Chondrocyte (in vitro differentiated cells): ENCODE data around the gene NWD2. TPM values are rescaled to one million over a fixed set of nuclear protein-coding genes. Genes with fewer than 3 reads are reported as not detected.
A peak's percentile ranks its signal among the peaks of the same experiment; 100 is the strongest.

Experiments used
- DNase-seq: peaks from one replicate; pipeline ENCODE4 v3.0.0; 2021; ENCODE audit warnings: mixed read lengths, low spot score
- H3K27ac Mint-ChIP-seq: one replicate; pipeline ENCODE4 v1.8.0; 2021; ENCODE audit warnings: mild to moderate bottlenecking, moderate library complexity, mixed read lengths; ENCODE audit not compliant: unreplicated experiment
- H3K27me3 Mint-ChIP-seq: 2 replicates; pipeline ENCODE4 v1.8.0; 2021; ENCODE audit warnings: low read depth, mixed read lengths
- H3K36me3 Mint-ChIP-seq: 2 replicates; pipeline ENCODE4 v1.8.0; 2021; ENCODE audit warnings: low read depth, mixed read lengths
- H3K4me1 Mint-ChIP-seq: 2 replicates; pipeline ENCODE4 v1.8.0; 2021; ENCODE audit warnings: low read depth, mild to moderate bottlenecking, mixed read lengths
- H3K4me3 Mint-ChIP-seq: one replicate; pipeline ENCODE4 v1.8.0; 2021; ENCODE audit warnings: mild to moderate bottlenecking, moderate library complexity, mixed read lengths; ENCODE audit not compliant: unreplicated experiment
- H3K9me3 Mint-ChIP-seq: 2 replicates; pipeline ENCODE4 v1.8.0; 2021; ENCODE audit warnings: low read depth, mixed read lengths
- total RNA-seq: library from RNA; stranded (reverse); gene quantifications from 3 replicates; pipeline ENCODE4 v1.2.1, GENCODE V29; 2021
- TF ChIP-seq, protein P1 (sequence below): fragments of 200-600 bp; sonication (generic); IDR thresholded peaks from 2 replicates; pipeline ENCODE4 v1.5.0; 2021; ENCODE audit warnings: antibody characterized with exemption, mild to moderate bottlenecking, moderate library complexity

The NWD2 gene
- total RNA-seq, 1 donor from 2014 or later, result not detected

DNA sequence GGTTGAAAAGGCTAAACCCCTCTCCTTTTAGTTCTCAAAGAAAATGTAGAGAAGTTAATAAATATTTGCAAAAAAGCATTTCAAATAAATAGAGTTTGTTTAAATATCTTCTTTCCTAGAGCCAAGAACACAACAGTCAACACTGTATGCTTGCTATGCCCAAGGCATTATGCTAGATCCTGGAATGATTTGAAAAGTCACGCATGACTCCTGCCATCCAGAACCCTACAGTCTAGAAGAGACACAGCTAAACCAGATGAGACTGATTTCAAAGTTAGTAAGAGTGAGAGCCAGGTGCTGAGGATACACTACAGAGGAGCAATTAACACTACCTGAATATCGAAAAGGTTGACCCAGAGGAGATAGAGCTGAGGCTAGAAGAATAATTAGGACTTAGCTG lies 205.8 kb downstream of the NWD2 start:
- H3K9me3 Mint-ChIP-seq, result no peaks in the 10 kb centered on the region
- no peak for DNase-seq
- H3K36me3 Mint-ChIP-seq, result no peaks in the 10 kb centered on the region
- no peak overlapping the region for H3K27ac Mint-ChIP-seq
- no peak overlapping the region for H3K4me3 Mint-ChIP-seq
- TF ChIP-seq, protein P1, sequence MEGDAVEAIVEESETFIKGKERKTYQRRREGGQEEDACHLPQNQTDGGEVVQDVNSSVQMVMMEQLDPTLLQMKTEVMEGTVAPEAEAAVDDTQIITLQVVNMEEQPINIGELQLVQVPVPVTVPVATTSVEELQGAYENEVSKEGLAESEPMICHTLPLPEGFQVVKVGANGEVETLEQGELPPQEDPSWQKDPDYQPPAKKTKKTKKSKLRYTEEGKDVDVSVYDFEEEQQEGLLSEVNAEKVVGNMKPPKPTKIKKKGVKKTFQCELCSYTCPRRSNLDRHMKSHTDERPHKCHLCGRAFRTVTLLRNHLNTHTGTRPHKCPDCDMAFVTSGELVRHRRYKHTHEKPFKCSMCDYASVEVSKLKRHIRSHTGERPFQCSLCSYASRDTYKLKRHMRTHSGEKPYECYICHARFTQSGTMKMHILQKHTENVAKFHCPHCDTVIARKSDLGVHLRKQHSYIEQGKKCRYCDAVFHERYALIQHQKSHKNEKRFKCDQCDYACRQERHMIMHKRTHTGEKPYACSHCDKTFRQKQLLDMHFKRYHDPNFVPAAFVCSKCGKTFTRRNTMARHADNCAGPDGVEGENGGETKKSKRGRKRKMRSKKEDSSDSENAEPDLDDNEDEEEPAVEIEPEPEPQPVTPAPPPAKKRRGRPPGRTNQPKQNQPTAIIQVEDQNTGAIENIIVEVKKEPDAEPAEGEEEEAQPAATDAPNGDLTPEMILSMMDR, result no peak
- H3K4me1 Mint-ChIP-seq, result peaks cover 10% of the 10 kb centered on the region
- peaks cover 74% of the 10 kb centered on the region for H3K27me3 Mint-ChIP-seq

DNA sequence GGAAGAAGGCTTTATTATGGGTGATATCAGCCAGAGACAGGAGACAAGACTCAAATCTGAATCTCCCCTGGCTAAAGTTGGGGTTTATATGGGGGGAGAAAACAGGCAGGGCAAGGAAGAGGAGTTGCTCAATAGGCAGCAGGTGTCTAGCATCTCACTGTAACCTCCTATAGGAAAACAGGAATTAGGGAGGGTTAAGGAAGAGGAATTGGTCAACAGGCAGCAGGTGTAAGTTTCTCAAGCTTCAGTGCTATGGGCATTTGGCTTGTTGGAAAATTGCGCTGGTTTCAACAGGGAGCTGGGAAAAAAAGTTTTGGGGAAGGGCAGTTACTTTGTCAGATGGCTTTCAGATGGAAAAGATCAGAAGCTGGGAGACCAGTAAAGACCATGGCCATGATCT lies 206.4 kb downstream of the NWD2 start:
- Mint-ChIP-seq H3K4me1 (peaks cover 10% of the 10 kb centered on the region), H3K9me3 (no peaks in the 10 kb centered on the region), H3K36me3 (no peaks in the 10 kb centered on the region), H3K27me3 (peaks cover 74% of the 10 kb centered on the region), H3K4me3 (no peak overlapping the region), H3K27ac (no peak overlapping the region)
- TF ChIP-seq, protein P1, result no peak
- DNase-seq, result no peak

DNA sequence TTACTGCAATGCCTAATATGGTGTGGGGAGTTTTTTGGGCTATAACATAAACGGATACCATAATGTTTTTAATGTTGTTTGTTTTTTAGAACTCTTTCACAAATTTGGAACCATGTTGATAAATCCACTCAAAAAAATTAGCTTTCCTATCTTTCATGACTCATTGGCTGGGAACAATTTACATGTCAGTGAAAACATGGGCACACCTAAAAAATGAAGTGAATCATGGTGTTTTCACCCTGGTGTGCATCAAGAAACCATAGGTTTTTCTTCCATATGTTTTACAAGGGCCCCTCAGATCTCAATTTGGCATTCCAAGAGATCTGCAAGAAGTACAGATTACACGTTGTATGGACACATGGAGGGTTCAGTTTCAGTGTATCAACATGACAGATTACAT lies 207.1 kb downstream of the NWD2 start:
- no peaks in the 10 kb centered on the region for H3K9me3 Mint-ChIP-seq
- peaks cover 74% of the 10 kb centered on the region for H3K27me3 Mint-ChIP-seq
- no peak for DNase-seq
- H3K4me1 Mint-ChIP-seq, result peaks cover 10% of the 10 kb centered on the region
- H3K27ac Mint-ChIP-seq, result no peak overlapping the region
- no peaks in the 10 kb centered on the region for H3K36me3 Mint-ChIP-seq
- H3K4me3 Mint-ChIP-seq, result no peak overlapping the region
- TF ChIP-seq, protein P1, result no peak

DNA sequence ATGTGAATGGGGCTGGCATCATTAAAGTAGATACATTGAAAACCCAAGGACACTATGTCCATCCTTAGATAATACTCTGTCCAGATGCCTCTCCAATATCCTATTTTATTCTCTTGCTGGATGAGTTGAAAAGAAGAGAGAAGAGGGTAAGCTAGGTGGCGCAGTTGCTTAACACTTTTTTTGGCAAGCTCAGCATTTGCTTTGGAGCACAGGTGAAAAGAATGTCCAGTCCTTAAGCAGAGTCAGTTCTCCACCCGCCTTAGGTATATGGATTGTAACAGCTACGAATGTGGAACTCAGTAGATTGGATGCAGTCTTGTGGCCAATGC lies 208.4 kb downstream of the NWD2 start:
- peak overlapping the region; percentile 69 for H3K4me3 Mint-ChIP-seq
- DNase-seq, result no peak
- peaks cover 10% of the 10 kb centered on the region for H3K4me1 Mint-ChIP-seq
- H3K9me3 Mint-ChIP-seq, result no peaks in the 10 kb centered on the region
- TF ChIP-seq, protein P1, result peak; percentile 83
- no peak overlapping the region for H3K27ac Mint-ChIP-seq
- no peaks in the 10 kb centered on the region for H3K36me3 Mint-ChIP-seq
- H3K27me3 Mint-ChIP-seq, result peaks cover 70% of the 10 kb centered on the region

DNA sequence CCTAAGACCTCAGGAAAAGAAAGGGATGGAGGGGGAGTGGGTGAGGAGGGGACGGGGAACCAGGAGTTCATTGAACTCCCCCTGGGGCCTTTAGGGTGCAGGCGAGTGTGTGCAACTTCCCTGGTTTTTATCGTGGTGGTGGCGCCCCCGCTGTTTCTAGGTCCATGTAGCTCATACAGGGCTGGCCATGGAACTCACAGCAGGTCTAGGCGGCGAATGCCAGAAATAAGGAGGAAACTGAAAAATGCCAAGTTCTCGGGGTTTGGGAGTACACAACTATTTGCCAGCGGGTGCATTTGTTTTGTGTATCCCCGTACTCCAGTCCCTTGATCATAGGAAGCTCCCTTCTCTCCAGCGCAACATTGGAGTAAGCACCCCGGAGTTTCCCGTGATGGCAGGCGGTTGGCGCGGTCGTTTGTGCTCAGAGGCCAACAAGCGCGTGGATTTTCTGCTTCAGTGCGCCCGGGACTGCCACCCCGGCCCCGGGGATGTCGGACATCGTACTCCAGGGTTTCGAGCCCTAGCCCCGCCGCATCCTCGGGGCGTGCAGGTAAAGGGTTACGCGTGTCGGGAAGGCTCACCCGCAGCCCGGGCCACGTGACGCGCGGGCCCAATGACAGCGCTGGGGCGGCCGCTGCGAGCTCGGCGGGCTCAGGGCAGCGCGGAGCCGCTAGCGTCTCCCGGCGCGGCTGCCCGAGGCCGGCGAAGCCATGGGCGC lies 208.9 kb downstream of the NWD2 start:
- TF ChIP-seq, protein P1, result peak; percentile 67
- DNase-seq, result no peak
- Mint-ChIP-seq H3K27me3 (peaks cover 67% of the 10 kb centered on the region), H3K4me1 (peaks cover 10% of the 10 kb centered on the region), H3K36me3 (no peaks in the 10 kb centered on the region), H3K9me3 (no peaks in the 10 kb centered on the region), H3K4me3 (peak overlapping the region; percentile 69), H3K27ac (no peak overlapping the region)
